Transverse colon (tissue), 4 donors: ENCODE results near the gene TAC4.

Source experiments
- CTCF ChIP-seq, 5 experiments: fragments of 200-600 bp in 3 of 5; fragments of 450-650 bp in 2 of 5; sonication (generic) in 3 of 5; IDR thresholded peaks; 1 replicate in 2 of 5; 2 replicates in 3 of 5; pipeline ENCODE4 v1.5.1; 2016 to 2017; ENCODE audit warnings: antibody characterized with exemption in 5 of 5, inconsistent platforms in 3 of 5, mild to moderate bottlenecking in 2 of 5, moderate library complexity in 1 of 5
- POLR2A ChIP-seq: fragments of 450-650 bp; IDR thresholded peaks from one replicate; pipeline ENCODE4 v1.6.1; 2016; ENCODE audit warnings: antibody characterized with exemption, mild to moderate bottlenecking, moderate library complexity
- POLR2AphosphoS5 ChIP-seq, 3 donors: sonication (generic); formaldehyde crosslinking; IDR thresholded peaks; one replicate each; pipeline ENCODE4 v1.6.1; 2016; ENCODE audit warnings: antibody characterized with exemption in 3 of 3

- TF ChIP-seq CTCF (IDR thresholded peaks at IDR 0.05) (no peak), POLR2A (no peak), POLR2AphosphoS5 (IDR thresholded peaks at IDR 0.05) (no peak)
Observed at GRCh38 chr17:49894761-49895160, 46.9 kb upstream of the TAC4 start.
